ENCODE measurements around the gene AVPR2. TPM values are rescaled to one million over a fixed set of nuclear protein-coding genes. Genes with fewer than 3 reads are reported as not detected.

Gene AVPR2
- total RNA-seq, 1 donor from 2014 or later: not detected

GRCh38 chrX:153954558-153955227 lies 50.2 kb downstream of the AVPR2 start:
- DNase-seq (ENCODE audit: low spot score in 2 of 2, unreplicated experiment in 2 of 2): no peak
- H3K36me3 Mint-ChIP-seq: peaks cover 34% of the 10 kb centered on the region
- no peaks in the 10 kb centered on the region for H3K4me1 Mint-ChIP-seq
- TF ChIP-seq, protein P1, sequence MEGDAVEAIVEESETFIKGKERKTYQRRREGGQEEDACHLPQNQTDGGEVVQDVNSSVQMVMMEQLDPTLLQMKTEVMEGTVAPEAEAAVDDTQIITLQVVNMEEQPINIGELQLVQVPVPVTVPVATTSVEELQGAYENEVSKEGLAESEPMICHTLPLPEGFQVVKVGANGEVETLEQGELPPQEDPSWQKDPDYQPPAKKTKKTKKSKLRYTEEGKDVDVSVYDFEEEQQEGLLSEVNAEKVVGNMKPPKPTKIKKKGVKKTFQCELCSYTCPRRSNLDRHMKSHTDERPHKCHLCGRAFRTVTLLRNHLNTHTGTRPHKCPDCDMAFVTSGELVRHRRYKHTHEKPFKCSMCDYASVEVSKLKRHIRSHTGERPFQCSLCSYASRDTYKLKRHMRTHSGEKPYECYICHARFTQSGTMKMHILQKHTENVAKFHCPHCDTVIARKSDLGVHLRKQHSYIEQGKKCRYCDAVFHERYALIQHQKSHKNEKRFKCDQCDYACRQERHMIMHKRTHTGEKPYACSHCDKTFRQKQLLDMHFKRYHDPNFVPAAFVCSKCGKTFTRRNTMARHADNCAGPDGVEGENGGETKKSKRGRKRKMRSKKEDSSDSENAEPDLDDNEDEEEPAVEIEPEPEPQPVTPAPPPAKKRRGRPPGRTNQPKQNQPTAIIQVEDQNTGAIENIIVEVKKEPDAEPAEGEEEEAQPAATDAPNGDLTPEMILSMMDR (IDR thresholded peaks at IDR 0.05; ENCODE audit: unreplicated experiment): no peak
- H3K27me3 Mint-ChIP-seq (ENCODE audit: low read depth): no peaks in the 10 kb centered on the region
- no peaks in the 10 kb centered on the region for H3K9me3 Mint-ChIP-seq
- no peak overlapping the region for H3K27ac Mint-ChIP-seq
- H3K4me3 Mint-ChIP-seq: no peak overlapping the region

GRCh38 chrX:153955228-153955732 lies 50.8 kb downstream of the AVPR2 start:
- DNase-seq (ENCODE audit: low spot score in 2 of 2, unreplicated experiment in 2 of 2): no peak
- Mint-ChIP-seq H3K27ac (no peak overlapping the region), H3K9me3 (no peaks in the 10 kb centered on the region), H3K4me3 (no peak overlapping the region), H3K27me3 (ENCODE audit: low read depth) (no peaks in the 10 kb centered on the region), H3K4me1 (no peaks in the 10 kb centered on the region), H3K36me3 (peaks cover 32% of the 10 kb centered on the region)
- TF ChIP-seq, protein P1 (IDR thresholded peaks at IDR 0.05; ENCODE audit: unreplicated experiment): no peak

DNA sequence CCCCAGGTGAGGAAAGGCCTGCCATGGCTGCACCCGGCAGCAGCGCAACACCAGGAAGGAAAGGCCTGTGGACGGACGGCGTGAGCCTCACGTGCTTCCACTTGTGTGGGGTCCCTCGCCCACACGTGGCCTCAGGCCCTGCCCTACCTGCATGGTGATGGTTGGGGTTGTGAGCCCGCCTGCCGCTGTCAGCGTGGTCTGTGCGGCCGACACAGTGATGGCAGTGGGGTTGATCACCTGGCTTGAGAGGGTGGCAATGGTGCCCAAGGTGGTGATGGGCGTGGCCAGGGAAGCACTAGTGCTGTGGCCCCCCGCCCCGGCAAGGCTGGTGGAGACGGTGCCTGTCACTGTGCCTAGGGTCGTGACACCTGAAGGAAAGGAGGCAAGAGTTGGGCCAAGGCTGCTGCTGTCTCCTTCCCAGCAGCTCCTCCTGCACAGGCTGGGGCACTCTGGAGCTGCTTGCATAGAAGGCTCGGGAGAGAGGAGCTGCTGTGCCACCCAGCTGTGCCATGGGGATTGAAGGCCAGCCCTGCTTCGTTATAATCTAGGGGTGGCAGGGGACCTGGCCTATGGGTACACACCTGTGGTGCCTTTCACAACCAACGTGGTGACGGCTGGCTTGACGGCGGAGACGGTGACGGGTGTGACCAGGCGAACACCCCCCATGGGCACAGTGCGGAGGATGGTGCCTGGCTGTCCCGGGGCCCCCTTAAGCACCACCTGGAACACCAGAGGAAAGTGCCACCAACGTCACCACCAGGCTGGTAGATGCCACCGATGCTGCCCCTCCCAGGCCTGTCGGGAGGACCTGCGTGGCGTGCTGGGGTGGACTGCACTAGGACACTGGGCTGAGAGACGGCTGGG lies 51.8 kb downstream of the AVPR2 start:
- no peaks in the 10 kb centered on the region for H3K27me3 Mint-ChIP-seq (ENCODE audit: low read depth)
- H3K27ac Mint-ChIP-seq: no peak overlapping the region
- H3K4me1 Mint-ChIP-seq: no peaks in the 10 kb centered on the region
- no peaks in the 10 kb centered on the region for H3K9me3 Mint-ChIP-seq
- no peak overlapping the region for H3K4me3 Mint-ChIP-seq
- TF ChIP-seq, protein P1 (IDR thresholded peaks at IDR 0.05; ENCODE audit: unreplicated experiment): no peak
- H3K36me3 Mint-ChIP-seq: peaks cover 30% of the 10 kb centered on the region
- DNase-seq (ENCODE audit: low spot score in 2 of 2, unreplicated experiment in 2 of 2): no peak

Other genes with a start within 250 kb of the AVPR2 start
- gene PNCK, start 230.9 kb upstream of the AVPR2 start, total RNA-seq: 28.2 to 35.1 TPM (median 28.5 TPM) in 3 replicates
- gene SLC6A8, start 216.7 kb upstream of the AVPR2 start, total RNA-seq: 65.3 to 68.0 TPM (median 65.6 TPM) in 3 replicates
- gene BCAP31, start 180.3 kb upstream of the AVPR2 start, total RNA-seq: 116 to 121 TPM (median 118 TPM) in 3 replicates
- gene ABCD1, start 179.8 kb upstream of the AVPR2 start, total RNA-seq: 15.4 to 18.3 TPM (median 15.4 TPM) in 3 replicates
- gene PLXNB3, start 140.4 kb upstream of the AVPR2 start, total RNA-seq: 3.6 to 4.3 TPM (median 4.3 TPM) in 3 replicates
- gene SRPK3, start 123.6 kb upstream of the AVPR2 start, total RNA-seq: 0.14 to 0.16 TPM in 2 of 3 replicates, not detected in the other
- gene IDH3G, start 110.3 kb upstream of the AVPR2 start, total RNA-seq: 49.6 to 55.0 TPM (median 53.5 TPM) in 3 replicates
- gene SSR4, start 110.0 kb upstream of the AVPR2 start, total RNA-seq: 213 to 228 TPM (median 214 TPM) in 3 replicates
- 6.8 to 8.8 TPM (median 7.6 TPM) in 3 replicates for gene PDZD4, start 74.1 kb upstream of the AVPR2 start, total RNA-seq
- gene L1CAM, start 18.5 kb upstream of the AVPR2 start, total RNA-seq: 1.4 to 2.1 TPM (median 2.1 TPM) in 3 replicates
- gene ARHGAP4, start 21.6 kb downstream of the AVPR2 start, total RNA-seq: 52.2 to 64.4 TPM (median 62.8 TPM) in 3 replicates
- gene NAA10, start 30.4 kb downstream of the AVPR2 start, total RNA-seq: 76.8 to 82.0 TPM (median 79.3 TPM) in 3 replicates
- gene RENBP, start 40.0 kb downstream of the AVPR2 start, total RNA-seq: 7.2 to 8.5 TPM (median 7.2 TPM) in 3 replicates
- 96.3 to 99.9 TPM (median 98.5 TPM) in 3 replicates for gene HCFC1, start 67.1 kb downstream of the AVPR2 start, total RNA-seq
- gene TMEM187, start 68.1 kb downstream of the AVPR2 start, total RNA-seq: 11.5 to 15.0 TPM (median 14.2 TPM) in 3 replicates
- gene IRAK1, start 115.2 kb downstream of the AVPR2 start, total RNA-seq: 64.9 to 73.4 TPM (median 69.1 TPM) in 3 replicates
- 49.4 to 57.8 TPM (median 56.2 TPM) in 3 replicates for gene MECP2, start 193.0 kb downstream of the AVPR2 start, total RNA-seq
- not detected in 3 replicates for gene OPN1LW, start 239.6 kb downstream of the AVPR2 start, total RNA-seq